Measurements from ENCODE around the gene CCDC178. TPM values are rescaled to one million over a fixed set of nuclear protein-coding genes. Genes with fewer than 3 reads are reported as not detected.

Gene CCDC178
- total RNA-seq, 4 donors from 2014 or later, result 1.2 to 2.2 (median 1.7) TPM; not detected in 1

DNA sequence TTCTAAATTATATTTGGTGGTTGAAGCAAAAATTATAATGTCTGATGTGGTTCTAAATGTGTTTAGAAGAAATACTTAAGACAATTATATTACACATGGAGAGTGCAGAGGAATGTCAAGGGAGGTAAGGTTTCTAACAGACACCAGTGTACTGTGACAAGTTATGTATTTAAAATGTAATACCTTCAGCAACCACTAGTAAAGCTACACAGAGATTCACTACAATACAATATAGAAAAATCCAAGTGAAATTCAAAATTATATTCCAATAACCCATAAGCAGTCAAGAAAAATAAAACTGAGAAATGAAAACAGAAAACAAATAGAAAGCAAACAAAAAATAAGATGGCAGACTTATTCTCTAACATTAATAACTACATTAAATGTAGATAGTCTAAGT lies 418.2 kb downstream of the CCDC178 start:
- Histone ChIP-seq H3K36me3 (no peaks in the 10 kb centered on the region), H3K4me3 (no peak overlapping the region), H3K4me1 (no peaks in the 10 kb centered on the region), H3K27ac (replicated peaks in 1 of 4) (no peak overlapping the region), H3K27me3 (no peaks in the 10 kb centered on the region), H3K9me3 (no peaks in the 10 kb centered on the region)
- no peak for DNase-seq (ENCODE audit: extremely low spot score)
- intact Hi-C loops (cut with DNase I), result no loop called here
- TF ChIP-seq POLR2A (IDR thresholded peaks at IDR 0.05; ENCODE audit: low read depth) (no peak), EP300 (IDR thresholded peaks at IDR 0.05) (no peak), POLR2AphosphoS5 (IDR thresholded peaks at IDR 0.05) (no peak)
- TF ChIP-seq, protein P1, sequence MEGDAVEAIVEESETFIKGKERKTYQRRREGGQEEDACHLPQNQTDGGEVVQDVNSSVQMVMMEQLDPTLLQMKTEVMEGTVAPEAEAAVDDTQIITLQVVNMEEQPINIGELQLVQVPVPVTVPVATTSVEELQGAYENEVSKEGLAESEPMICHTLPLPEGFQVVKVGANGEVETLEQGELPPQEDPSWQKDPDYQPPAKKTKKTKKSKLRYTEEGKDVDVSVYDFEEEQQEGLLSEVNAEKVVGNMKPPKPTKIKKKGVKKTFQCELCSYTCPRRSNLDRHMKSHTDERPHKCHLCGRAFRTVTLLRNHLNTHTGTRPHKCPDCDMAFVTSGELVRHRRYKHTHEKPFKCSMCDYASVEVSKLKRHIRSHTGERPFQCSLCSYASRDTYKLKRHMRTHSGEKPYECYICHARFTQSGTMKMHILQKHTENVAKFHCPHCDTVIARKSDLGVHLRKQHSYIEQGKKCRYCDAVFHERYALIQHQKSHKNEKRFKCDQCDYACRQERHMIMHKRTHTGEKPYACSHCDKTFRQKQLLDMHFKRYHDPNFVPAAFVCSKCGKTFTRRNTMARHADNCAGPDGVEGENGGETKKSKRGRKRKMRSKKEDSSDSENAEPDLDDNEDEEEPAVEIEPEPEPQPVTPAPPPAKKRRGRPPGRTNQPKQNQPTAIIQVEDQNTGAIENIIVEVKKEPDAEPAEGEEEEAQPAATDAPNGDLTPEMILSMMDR (IDR thresholded peaks at IDR 0.05), result no peak

DNA sequence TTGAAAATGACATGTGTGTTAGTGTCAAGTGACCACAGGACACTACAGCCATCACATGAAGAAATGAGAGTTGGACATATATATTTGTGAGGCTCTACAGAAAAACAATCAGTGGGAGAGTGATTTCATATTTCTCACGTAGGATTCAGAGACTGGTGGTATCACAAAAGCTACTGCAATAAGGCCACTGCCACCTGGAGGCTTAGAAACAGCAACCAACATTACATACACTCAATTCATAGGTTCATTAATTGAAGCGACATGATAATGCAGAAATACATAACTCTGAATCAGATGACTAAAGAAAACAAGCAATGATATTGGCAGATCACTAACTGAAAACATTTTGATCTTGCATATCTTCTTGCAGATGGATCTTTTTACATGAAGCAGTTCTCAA lies 419.6 kb downstream of the CCDC178 start:
- Histone ChIP-seq H3K27ac (replicated peaks in 1 of 4) (no peak overlapping the region), H3K9me3 (no peaks in the 10 kb centered on the region), H3K4me1 (no peaks in the 10 kb centered on the region), H3K36me3 (no peaks in the 10 kb centered on the region), H3K4me3 (no peak overlapping the region), H3K27me3 (no peaks in the 10 kb centered on the region)
- no peak for DNase-seq (ENCODE audit: extremely low spot score)
- no peak for TF ChIP-seq POLR2AphosphoS5 (IDR thresholded peaks at IDR 0.05)
- no peak for TF ChIP-seq EP300 (IDR thresholded peaks at IDR 0.05)
- intact Hi-C loops (cut with DNase I), result no loop called here
- 64% methylated on average over 2 of the region's 2 CpGs for WGBS

DNA sequence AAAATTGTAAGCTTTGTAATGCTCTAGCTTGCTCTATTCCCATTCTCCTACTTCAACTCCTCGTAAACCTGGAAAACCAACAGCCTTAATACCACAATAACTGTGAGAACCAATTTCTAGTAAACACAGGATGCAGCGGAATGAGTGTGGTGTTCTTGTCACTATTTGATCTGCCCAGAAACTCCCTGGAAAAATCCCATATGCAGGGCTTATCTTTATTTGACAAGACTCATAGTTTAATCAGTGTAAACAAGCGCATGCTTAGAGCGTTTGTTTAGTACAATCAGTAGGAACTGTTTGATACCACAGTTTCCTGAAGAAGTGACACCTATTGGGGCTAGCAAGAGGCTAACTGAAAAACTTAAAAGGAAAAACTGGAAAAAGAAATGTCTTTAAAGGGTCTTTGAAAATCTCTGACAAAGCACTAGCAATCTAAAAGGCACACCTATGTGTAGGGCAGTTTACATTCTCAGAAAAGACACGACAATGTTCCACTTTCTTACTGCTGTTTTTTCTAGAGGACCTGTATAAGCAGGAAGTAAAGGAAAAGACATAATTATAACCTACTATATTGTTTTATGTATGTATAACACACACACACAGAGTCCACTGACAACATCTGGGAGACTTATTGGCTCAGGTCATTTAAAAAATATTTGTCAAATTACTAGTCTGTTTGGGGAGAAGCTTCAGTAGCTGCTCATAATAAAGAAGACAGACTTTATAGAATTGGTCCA lies 426.3 kb downstream of the CCDC178 start:
- H3K4me3 ChIP-seq, result no peak overlapping the region
- no peaks in the 10 kb centered on the region for H3K4me1 ChIP-seq
- DNase-seq (ENCODE audit: extremely low spot score), result no peak
- intact Hi-C loops (cut with DNase I), result no loop called here
- H3K9me3 ChIP-seq, result no peaks in the 10 kb centered on the region
- H3K27me3 ChIP-seq, result no peaks in the 10 kb centered on the region
- no peak overlapping the region for H3K27ac ChIP-seq (replicated peaks in 1 of 4)
- TF ChIP-seq, protein P1 (IDR thresholded peaks at IDR 0.05), result no peak
- TF ChIP-seq EP300 (IDR thresholded peaks at IDR 0.05), result no peak
- no peak for TF ChIP-seq POLR2A (IDR thresholded peaks at IDR 0.05; ENCODE audit: low read depth)
- no peak for TF ChIP-seq POLR2AphosphoS5 (IDR thresholded peaks at IDR 0.05)
- H3K36me3 ChIP-seq, result no peaks in the 10 kb centered on the region
- WGBS, result 64% methylated on average over 5 of the region's 5 CpGs

DNA sequence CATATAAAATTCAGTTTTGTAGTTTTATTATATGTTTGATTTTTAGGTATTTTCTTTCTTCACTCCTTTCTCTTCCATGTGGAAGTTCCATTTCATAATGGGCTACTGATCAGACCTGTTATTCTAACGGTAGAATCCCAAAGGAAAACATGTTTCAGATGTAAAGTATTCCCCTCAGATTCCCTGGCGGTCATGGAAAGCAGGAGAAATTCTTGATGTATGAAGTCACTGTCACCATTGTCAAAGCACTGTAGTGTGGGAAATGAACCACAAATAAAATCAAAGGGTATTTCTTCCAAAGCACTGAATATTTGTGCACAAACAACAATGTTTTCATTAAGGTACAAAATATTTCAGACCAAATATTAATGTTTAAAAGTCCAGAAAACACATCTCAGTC lies 430.4 kb downstream of the CCDC178 start:
- intact Hi-C loops (cut with DNase I), result no loop called here
- WGBS, result 52% methylated on average over 2 of the region's 2 CpGs
- DNase-seq (ENCODE audit: extremely low spot score), result no peak
- Histone ChIP-seq H3K27ac (replicated peaks in 1 of 4) (no peak overlapping the region), H3K27me3 (no peaks in the 10 kb centered on the region), H3K4me1 (no peaks in the 10 kb centered on the region), H3K4me3 (no peak overlapping the region), H3K36me3 (no peaks in the 10 kb centered on the region), H3K9me3 (no peaks in the 10 kb centered on the region)
- TF ChIP-seq, protein P1 (IDR thresholded peaks at IDR 0.05), result no peak
- TF ChIP-seq POLR2A (IDR thresholded peaks at IDR 0.05; ENCODE audit: low read depth) (no peak), EP300 (IDR thresholded peaks at IDR 0.05) (no peak), POLR2AphosphoS5 (IDR thresholded peaks at IDR 0.05) (no peak)

DNA sequence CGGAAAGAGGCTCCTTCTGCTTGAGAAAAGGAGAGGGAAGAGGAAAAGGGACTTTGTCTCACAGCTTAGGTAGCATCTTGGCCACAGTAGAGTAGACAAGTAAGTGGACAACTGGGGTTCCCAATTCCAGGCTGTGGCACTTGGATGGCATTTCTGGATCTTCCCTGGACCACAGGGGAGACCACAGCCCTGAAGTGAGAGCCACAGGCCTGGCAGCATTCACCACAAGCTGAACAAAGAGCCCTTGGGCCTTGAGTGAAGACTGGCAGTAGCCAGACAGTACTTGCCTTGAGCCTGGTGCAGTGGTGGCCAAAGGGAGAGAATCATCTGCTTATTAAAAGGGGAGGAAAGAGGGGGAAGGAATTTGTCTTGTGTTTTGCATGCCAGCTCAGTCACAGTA lies 441.6 kb downstream of the CCDC178 start:
- intact Hi-C loops (cut with DNase I), result no loop called here
- DNase-seq (ENCODE audit: extremely low spot score), result no peak
- H3K27me3 ChIP-seq, result no peaks in the 10 kb centered on the region
- TF ChIP-seq, protein P1 (IDR thresholded peaks at IDR 0.05), result no peak
- TF ChIP-seq POLR2A (IDR thresholded peaks at IDR 0.05; ENCODE audit: low read depth) (no peak), EP300 (IDR thresholded peaks at IDR 0.05) (no peak), POLR2AphosphoS5 (IDR thresholded peaks at IDR 0.05) (no peak)
- WGBS, result 73% methylated on average over 1 of the region's 1 CpG
- no peak overlapping the region for H3K4me3 ChIP-seq
- no peak overlapping the region for H3K27ac ChIP-seq (replicated peaks in 1 of 4)
- no peaks in the 10 kb centered on the region for H3K4me1 ChIP-seq
- no peaks in the 10 kb centered on the region for H3K36me3 ChIP-seq
- H3K9me3 ChIP-seq, result peaks cover 0 to 12% (median 0%) of the 10 kb centered on the region in 4 donors

Measured in esophagus muscularis mucosa (tissue), 4 donors.